ENCODE measurements around the gene NEU4. TPM values are rescaled to one million over a fixed set of nuclear protein-coding genes. Genes with fewer than 3 reads are reported as not detected.

Gene NEU4
- total RNA-seq, 1 experiment from 2014 or later: 0.70 TPM

GRCh38 chr2:241771286-241772062 is 37.5 kb upstream of the NEU4 start:
- Histone ChIP-seq H2BK15ac (ENCODE audit: low read depth, low read length) (no peak overlapping the region), H3K27ac (ENCODE audit: insufficient read length, low read depth, low read length) (no peak overlapping the region), H4K91ac (ENCODE audit: insufficient read length, low read depth, low read length) (no peak overlapping the region), H3K4ac (ENCODE audit: low read depth, low read length) (no peak overlapping the region), H3K27me3 (ENCODE audit: insufficient read depth, low read length) (no peaks in the 10 kb centered on the region), H2AK5ac (ENCODE audit: insufficient read length, low read length) (no peak overlapping the region), H4K20me1 (ENCODE audit: control insufficient read depth, insufficient read depth, insufficient read length) (no peaks in the 10 kb centered on the region), H3K56ac (ENCODE audit: insufficient read length, low read depth, low read length) (no peak overlapping the region), H2AFZ (ENCODE audit: low read length) (no peak overlapping the region), H2BK12ac (ENCODE audit: insufficient read length, low read depth, low read length) (no peak overlapping the region), H3K14ac (ENCODE audit: insufficient read depth, low read length) (no peak overlapping the region), H3K79me1 (ENCODE audit: insufficient read depth, low read depth, low read length, poor library complexity, severe bottlenecking) (no peaks in the 10 kb centered on the region), H3K79me2 (ENCODE audit: insufficient read depth, low read length) (no peaks in the 10 kb centered on the region), H2BK120ac (ENCODE audit: low read depth, low read length, poor library complexity, severe bottlenecking) (no peak overlapping the region), H3T11ph (ENCODE audit: low read length) (no peak overlapping the region), H4K8ac (replicated peaks; ENCODE audit: insufficient read length, low read depth, low read length) (no peak overlapping the region), H4K5ac (ENCODE audit: insufficient read length, low read depth, low read length) (no peak overlapping the region), H2BK20ac (ENCODE audit: low read depth, low read length, poor library complexity, severe bottlenecking) (no peak overlapping the region), H3K18ac (ENCODE audit: insufficient read length, low read depth, low read length) (no peak overlapping the region), H2BK5ac (ENCODE audit: insufficient read length, low read length) (no peak overlapping the region), H3K4me2 (ENCODE audit: insufficient read depth, insufficient read length, low read length) (no peak overlapping the region), H3K4me1 (ENCODE audit: insufficient read depth, low read length) (no peaks in the 10 kb centered on the region), H3K23ac (ENCODE audit: insufficient read length, low read depth, low read length) (no peak overlapping the region), H3K9me3 (ENCODE audit: control insufficient read depth, low read depth, low read length) (no peaks in the 10 kb centered on the region), H3K23me2 (ENCODE audit: insufficient read length, low read depth, low read length, poor library complexity, severe bottlenecking) (peaks cover 3% of the 10 kb centered on the region), H3K9ac (ENCODE audit: extremely low read depth, insufficient read length, low read length) (no peak overlapping the region)
- Mint-ChIP-seq H3K27me3 (ENCODE audit: low read depth) (peaks cover 2% of the 10 kb centered on the region), H3K36me3 (ENCODE audit: insufficient read depth in 1 of 3, low read depth in 3 of 3) (no peaks in the 10 kb centered on the region; a peak in 1 of 7 replicates), H3K4me3 (no peak overlapping the region), H3K4me1 (peaks cover 19 to 36% of the 10 kb centered on the region in 2 experiments), H3K9me3 (no peaks in the 10 kb centered on the region), H3K27ac (peak overlapping the region; percentile 77 to 94 (median 88); a peak in 5 of 7 replicates)
- WGBS (ENCODE audit: extremely low coverage, insufficient read length, low lambda C conversion rate): no CpG with 5 or more reads among the region's 38 CpGs
- peak; percentile 32 for DNase-seq
- no peak for TF ChIP-seq CTCF (conservative IDR thresholded peaks at IDR 0.05)
